Measurements from ENCODE around the gene KREMEN1. TPM values are rescaled to one million over a fixed set of nuclear protein-coding genes. Genes with fewer than 3 reads are reported as not detected.

KREMEN1 gene
- total and polyA plus RNA-seq, 8 donors: 24.6 to 49.7 (median 33.6) TPM

DNA sequence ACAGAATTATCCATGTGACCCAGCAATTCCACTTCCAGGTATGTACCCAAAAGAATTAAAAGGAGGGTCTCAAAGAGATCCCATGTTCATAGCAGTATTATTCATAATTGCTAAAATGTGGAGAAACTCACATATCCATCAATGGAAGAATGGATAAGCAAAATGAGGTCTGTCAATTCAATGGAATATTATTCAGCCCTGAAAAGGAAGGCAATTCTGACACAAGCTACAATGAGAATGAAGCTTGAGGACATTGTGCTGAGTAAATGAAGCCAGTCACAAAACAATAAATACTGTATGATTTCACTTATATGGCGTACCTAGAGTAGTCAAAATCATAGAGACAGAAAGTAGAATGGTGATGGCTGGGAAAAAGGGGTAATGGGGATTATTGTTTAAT is 113.5 kb downstream of the KREMEN1 start:
- intact Hi-C loops (cut with DNase I): no loop called here
- Histone ChIP-seq H3K27me3 (no peaks in the 10 kb centered on the region), H3K36me3 (no peaks in the 10 kb centered on the region), H3K9me3 (no peaks in the 10 kb centered on the region), H3K27ac (no peak overlapping the region), H3K4me1 (no peaks in the 10 kb centered on the region), H3K4me3 (no peak overlapping the region)
- TF ChIP-seq, protein P1, sequence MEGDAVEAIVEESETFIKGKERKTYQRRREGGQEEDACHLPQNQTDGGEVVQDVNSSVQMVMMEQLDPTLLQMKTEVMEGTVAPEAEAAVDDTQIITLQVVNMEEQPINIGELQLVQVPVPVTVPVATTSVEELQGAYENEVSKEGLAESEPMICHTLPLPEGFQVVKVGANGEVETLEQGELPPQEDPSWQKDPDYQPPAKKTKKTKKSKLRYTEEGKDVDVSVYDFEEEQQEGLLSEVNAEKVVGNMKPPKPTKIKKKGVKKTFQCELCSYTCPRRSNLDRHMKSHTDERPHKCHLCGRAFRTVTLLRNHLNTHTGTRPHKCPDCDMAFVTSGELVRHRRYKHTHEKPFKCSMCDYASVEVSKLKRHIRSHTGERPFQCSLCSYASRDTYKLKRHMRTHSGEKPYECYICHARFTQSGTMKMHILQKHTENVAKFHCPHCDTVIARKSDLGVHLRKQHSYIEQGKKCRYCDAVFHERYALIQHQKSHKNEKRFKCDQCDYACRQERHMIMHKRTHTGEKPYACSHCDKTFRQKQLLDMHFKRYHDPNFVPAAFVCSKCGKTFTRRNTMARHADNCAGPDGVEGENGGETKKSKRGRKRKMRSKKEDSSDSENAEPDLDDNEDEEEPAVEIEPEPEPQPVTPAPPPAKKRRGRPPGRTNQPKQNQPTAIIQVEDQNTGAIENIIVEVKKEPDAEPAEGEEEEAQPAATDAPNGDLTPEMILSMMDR (IDR thresholded peaks at IDR 0.05): no peak
- no peak for DNase-seq
- ATAC-seq: no peak

DNA sequence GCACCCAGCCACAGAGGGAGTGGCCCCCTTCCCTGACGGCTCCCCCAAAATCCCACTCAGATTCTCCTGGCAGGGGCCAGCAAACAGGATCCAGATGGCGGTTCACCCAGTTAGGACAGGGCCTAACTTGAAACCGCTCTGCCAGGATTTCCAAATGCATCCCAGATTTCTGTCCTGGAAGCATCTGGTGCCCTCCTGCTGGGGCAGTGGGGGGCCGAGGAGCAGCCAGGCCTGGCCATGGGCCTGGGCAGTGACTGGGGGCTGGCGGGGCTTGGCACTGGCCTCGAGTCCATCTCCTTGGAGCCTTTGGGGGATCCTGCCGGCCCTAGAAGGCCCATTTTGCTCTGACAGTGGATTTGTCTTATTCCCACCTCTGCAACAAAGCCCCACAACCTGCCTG is 115.0 kb downstream of the KREMEN1 start:
- intact Hi-C loops (cut with DNase I): no loop called here
- DNase-seq: peak in 2 of 4 donors; percentile 12 to 51
- Histone ChIP-seq H3K4me1 (no peaks in the 10 kb centered on the region), H3K36me3 (no peaks in the 10 kb centered on the region), H3K27me3 (no peaks in the 10 kb centered on the region), H3K9me3 (no peaks in the 10 kb centered on the region), H3K27ac (no peak overlapping the region), H3K4me3 (no peak overlapping the region)
- TF ChIP-seq, protein P1 (IDR thresholded peaks at IDR 0.05): no peak
- no peak for ATAC-seq

DNA sequence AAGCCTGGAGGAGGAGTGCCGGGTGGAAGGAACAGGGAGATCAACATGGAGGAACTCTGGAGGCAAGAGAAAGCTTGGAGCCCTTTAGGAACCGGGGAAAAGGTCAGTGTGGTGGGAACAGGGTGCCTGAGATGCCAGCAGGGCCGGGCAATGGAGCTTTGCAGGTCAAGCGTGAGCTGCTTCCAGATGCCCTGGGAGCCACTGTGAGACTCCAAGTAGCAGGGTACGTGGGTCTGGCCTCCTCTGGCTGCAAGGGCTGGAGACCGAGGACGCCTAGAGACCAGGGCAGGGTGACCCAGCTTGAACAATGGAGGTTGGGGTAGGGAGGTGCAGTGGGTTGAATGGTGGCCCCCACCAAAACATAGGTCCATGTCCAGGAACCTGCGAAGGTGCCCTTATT is 117.2 kb downstream of the KREMEN1 start:
- H3K4me3 ChIP-seq: no peak overlapping the region
- intact Hi-C loops (cut with DNase I): no loop called here
- H3K36me3 ChIP-seq: no peaks in the 10 kb centered on the region
- TF ChIP-seq, protein P1 (IDR thresholded peaks at IDR 0.05): no peak
- ATAC-seq (no peak), DNase-seq (peak in 2 of 4 donors; percentile 6 to 31)
- H3K4me1 ChIP-seq: no peaks in the 10 kb centered on the region
- no peaks in the 10 kb centered on the region for H3K9me3 ChIP-seq
- no peaks in the 10 kb centered on the region for H3K27me3 ChIP-seq
- H3K27ac ChIP-seq: no peak overlapping the region

DNA sequence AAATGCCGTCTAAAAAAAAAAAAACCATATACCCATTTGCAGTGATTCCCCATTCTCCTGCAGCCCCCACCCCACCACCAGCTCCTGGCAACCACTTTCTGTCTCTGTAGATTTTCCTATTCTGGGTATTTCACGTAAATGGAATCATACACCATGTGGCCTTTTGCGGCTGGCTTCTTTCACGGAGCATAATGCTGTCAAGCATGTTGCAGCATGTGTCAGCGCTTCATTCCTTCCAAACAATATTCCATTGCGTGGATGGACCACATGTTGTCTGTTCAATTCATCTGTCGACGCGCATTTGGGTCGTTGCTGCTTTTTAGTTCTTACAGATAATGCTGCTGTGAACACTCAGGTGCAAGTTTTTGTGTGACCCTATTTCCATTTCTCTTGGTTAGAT is 118.1 kb downstream of the KREMEN1 start:
- ATAC-seq: no peak
- H3K4me1 ChIP-seq: no peaks in the 10 kb centered on the region
- peak in 1 of 4 donors; percentile 13 for DNase-seq
- H3K27ac ChIP-seq: no peak overlapping the region
- TF ChIP-seq, protein P1 (IDR thresholded peaks at IDR 0.05): no peak
- H3K9me3 ChIP-seq: no peaks in the 10 kb centered on the region
- intact Hi-C loops (cut with DNase I): no loop called here
- no peaks in the 10 kb centered on the region for H3K36me3 ChIP-seq
- H3K4me3 ChIP-seq: no peak overlapping the region
- H3K27me3 ChIP-seq: no peaks in the 10 kb centered on the region

- no peaks in the 10 kb centered on the region for H3K27me3 ChIP-seq
- no peaks in the 10 kb centered on the region for H3K9me3 ChIP-seq
- peak in 1 of 4 donors; percentile 15 for DNase-seq
- H3K27ac ChIP-seq: no peak overlapping the region
- no peak for ATAC-seq
- H3K4me1 ChIP-seq: no peaks in the 10 kb centered on the region
- TF ChIP-seq, protein P1 (IDR thresholded peaks at IDR 0.05): no peak
- H3K4me3 ChIP-seq: no peak overlapping the region
- intact Hi-C loops (cut with DNase I): no loop called here
- no peaks in the 10 kb centered on the region for H3K36me3 ChIP-seq
Measured at GRCh38 chr22:29193021-29193420, 120.2 kb downstream of the KREMEN1 start.
